Gastrocnemius medialis (tissue), 4 donors: ENCODE data around the gene ASMT. TPM values are rescaled to one million over a fixed set of nuclear protein-coding genes. Genes with fewer than 3 reads are reported as not detected.

Source experiments
- ATAC-seq, 2 donors: fragments of 150-250 bp; one replicate each; pipeline ENCODE4 v1.9.1; 2016
- DNase-seq, 2 donors: peaks; one replicate each; pipeline ENCODE4 v3.0.0-alpha.2; 2019
- H3K27ac ChIP-seq, 4 donors: fragments of 200-600 bp; sonication (generic); 1 replicate in 1 of 4; 2 replicates in 3 of 4; pipeline ENCODE4 v1.5.1; 2016 to 2018; ENCODE audit warnings: mild to moderate bottlenecking in 2 of 4, moderate library complexity in 1 of 4
- H3K27me3 ChIP-seq, 3 donors: fragments of 200-600 bp; sonication (generic) in 2 of 3; 1 replicate in 1 of 3; 2 replicates in 2 of 3; pipeline versions ENCODE4 v1.5.1 to v1.6.0; 2016 to 2019; ENCODE audit warnings: mild to moderate bottlenecking in 1 of 3, moderate library complexity in 1 of 3
- H3K36me3 ChIP-seq, 2 donors: fragments of 200-600 bp; sonication (generic) in 1 of 2; one replicate each; pipeline ENCODE4 v1.5.1; 2017 to 2018
- H3K4me1 ChIP-seq, 2 donors: fragments of 200-600 bp; sonication (generic) in 1 of 2; one replicate each; pipeline ENCODE4 v1.5.1; 2016 to 2017; ENCODE audit warnings: mild to moderate bottlenecking in 2 of 2
- H3K4me3 ChIP-seq, 4 donors: fragments of 200-600 bp; sonication (generic) in 3 of 4; 1 replicate in 1 of 4; 2 replicates in 3 of 4; pipeline ENCODE4 v1.5.1; 2016 to 2019; ENCODE audit warnings: mild to moderate bottlenecking in 2 of 4
- H3K9me3 ChIP-seq, 3 donors: fragments of 200-600 bp; sonication (generic) in 2 of 3; 1 replicate in 1 of 3; 2 replicates in 2 of 3; pipeline ENCODE4 v1.5.1; 2016 to 2019
- CTCF ChIP-seq, 5 experiments: fragments of 450-650 bp in 3 of 5; fragments of 200-600 bp in 2 of 5; sonication (generic) in 2 of 5; IDR thresholded peaks in 4 of 5; conservative IDR thresholded peaks in 1 of 5; 1 replicate in 4 of 5; 2 replicates in 1 of 5; pipeline ENCODE4 v1.5.1; 2016 to 2019; ENCODE audit warnings: antibody characterized with exemption in 5 of 5, mild to moderate bottlenecking in 3 of 5, moderate library complexity in 3 of 5
- POLR2A ChIP-seq, 2 donors: fragments of 450-650 bp; IDR thresholded peaks; one replicate each; pipeline ENCODE4 v1.6.1; 2017; ENCODE audit warnings: antibody characterized with exemption in 2 of 2, mild to moderate bottlenecking in 2 of 2, moderate library complexity in 2 of 2
- in situ Hi-C, 4 donors: fragments of 200-750 bp; cut with MboI; loops; one replicate each; pipeline versions ENCODE4 v1.15.0 to v1.8.0; 2017; ENCODE audit warnings: low sequenced_read_pairs in 4 of 4
- intact Hi-C: fragments of 100-400 bp; cut with DNase I; formaldehyde crosslinking; loops from one replicate; pipeline ENCODE4 v1.15.1; 2023; ENCODE audit warnings: low total_unique reads
- total RNA-seq, 4 donors: library from RNA; depleted of rRNA; stranded (reverse); fragments of >200 nt; gene quantifications; one replicate each; pipeline versions ENCODE4 v1.1.0 to v1.2.3, GENCODE V29; 2016

The ASMT gene
- total RNA-seq, 4 donors from 2014 or later = not detected

GRCh38 chrX:1686642-1687041 lies 71.8 kb downstream of the ASMT start:
- Histone ChIP-seq H3K9me3 (no peaks in the 10 kb centered on the region), H3K36me3 (no peaks in the 10 kb centered on the region), H3K4me1 (no peaks in the 10 kb centered on the region), H3K27ac (no peak overlapping the region), H3K4me3 (no peak overlapping the region), H3K27me3 (no peaks in the 10 kb centered on the region)
- DNase-seq (no peak), ATAC-seq (no peak)
- intact Hi-C loops = no loop called here
- no peak for TF ChIP-seq POLR2A (IDR thresholded peaks at IDR 0.05)
- no peak for TF ChIP-seq CTCF (IDR thresholded peaks at IDR 0.05 in 4 of 5, conservative IDR thresholded peaks at IDR 0.05 in 1 of 5)
- in situ Hi-C loops = no loop called here

Other genes starting within 250 kb of the ASMT start
- 10 to 100 TPM; 60.0 to 69.9 (median 65.1) TPM for gene SLC25A6, start 222.9 kb upstream of the ASMT start, total RNA-seq
- 10 to 100 TPM; 13.6 to 19.5 (median 13.9) TPM for gene ASMTL, start 162.2 kb upstream of the ASMT start, total RNA-seq
- gene P2RY8, start 77.9 kb upstream of the ASMT start, total RNA-seq = 1 to 10 TPM in 1 of 4 donors, under 1 TPM in 3; 0.36 to 1.1 (median 0.62) TPM
- 10 to 100 TPM; 14.1 to 15.9 (median 14.5) TPM for gene AKAP17A, start 23.5 kb upstream of the ASMT start, total RNA-seq